Common myeloid progenitor, CD34-positive (primary cell): ENCODE data around the gene DDX41.
"Not testable (repeated sequence)": the region's sequence is repeated elsewhere in the genome, so short reads cannot be mapped to it uniquely, and the experiment has no call there.

ENCODE experiments used
- CTCF ChIA-PET: fragments of 350-600 bp; sonication (Branson Sonifier 250); formaldehyde crosslinking; loops from one replicate; lab custom pipeline; 2021; ENCODE audit warnings: antibody characterized with exemption; lab: Charles Lee
- POLR2A ChIA-PET: fragments of 350-600 bp; sonication (Branson Sonifier 250); formaldehyde crosslinking; loops from one replicate; lab custom pipeline; 2021; ENCODE audit warnings: antibody characterized with exemption; lab: Charles Lee
- DNase-seq, 3 donors: peaks; one replicate each; pipeline versions ENCODE4 v3.0.0 to v3.0.0-alpha.2; 2013
- H3K27ac ChIP-seq, 2 experiments: 1 replicate in 1 of 2; 2 replicates in 1 of 2; pipeline ENCODE4 v1.7.0; 2013; ENCODE audit warnings: inconsistent platforms in 2 of 2, low read length in 2 of 2, mild to moderate bottlenecking in 2 of 2, low read depth in 1 of 2, moderate library complexity in 1 of 2; ENCODE audit not compliant: severe bottlenecking in 2 of 2, insufficient read depth in 1 of 2, poor library complexity in 1 of 2
- H3K27me3 ChIP-seq, 5 experiments: replicated peaks in 2 of 5; 1 replicate in 3 of 5; 2 replicates in 2 of 5; pipeline versions ENCODE4 v1.6.1 to v1.7.0; 2013; ENCODE audit warnings: low read length in 4 of 5, mild to moderate bottlenecking in 2 of 5, moderate library complexity in 2 of 5, inconsistent platforms in 1 of 5; ENCODE audit not compliant: insufficient read depth in 5 of 5, control insufficient read depth in 4 of 5
- H3K36me3 ChIP-seq, 4 experiments: 1 replicate in 2 of 4; 2 replicates in 2 of 4; pipeline versions ENCODE4 v1.6.1 to v1.7.0; 2013; ENCODE audit warnings: low read length in 3 of 4, control low read depth in 1 of 4, mild to moderate bottlenecking in 1 of 4; ENCODE audit not compliant: control insufficient read depth in 4 of 4, insufficient read depth in 4 of 4
- H3K4me1 ChIP-seq, 4 experiments: 1 replicate in 3 of 4; 2 replicates in 1 of 4; pipeline versions ENCODE4 v1.6.1 to v1.7.1; 2013; ENCODE audit warnings: low read length in 3 of 4, mild to moderate bottlenecking in 3 of 4, control low read depth in 1 of 4, inconsistent platforms in 1 of 4, moderate library complexity in 1 of 4; ENCODE audit not compliant: control insufficient read depth in 4 of 4, insufficient read depth in 4 of 4; ENCODE audit errors: control extremely low read depth in 1 of 4
- H3K4me3 ChIP-seq, 7 experiments: 1 replicate in 4 of 7; 2 replicates in 3 of 7; pipeline versions ENCODE4 v1.5.1 to v1.7.0; 2013; ENCODE audit warnings: mild to moderate bottlenecking in 7 of 7, low read length in 6 of 7, moderate library complexity in 6 of 7, inconsistent platforms in 2 of 7, low read depth in 2 of 7, control low read depth in 1 of 7; ENCODE audit not compliant: insufficient read depth in 4 of 7, control insufficient read depth in 1 of 7; ENCODE audit errors: extremely low read depth in 1 of 7
- H3K9me3 ChIP-seq, 5 experiments: 1 replicate in 4 of 5; 2 replicates in 1 of 5; pipeline versions ENCODE4 v1.6.1 to v1.7.1; 2013; ENCODE audit warnings: low read length in 4 of 5, mild to moderate bottlenecking in 2 of 5, inconsistent platforms in 1 of 5, low read depth in 1 of 5, moderate library complexity in 1 of 5; ENCODE audit not compliant: control insufficient read depth in 4 of 5, insufficient read depth in 2 of 5; ENCODE audit errors: control extremely low read depth in 1 of 5
- WGBS: methylation state at CpG from one replicate; pipeline ENCODE4 v1.1.5; 2013; ENCODE audit not compliant: insufficient coverage; 5-methylcytosine and 5-hydroxymethylcytosine counted together

DDX41 gene

GRCh38 chr5:177538876-177539275 is 22.1 kb upstream of the DDX41 start:
- H3K27ac ChIP-seq = no peak overlapping the region
- no peak for DNase-seq
- no peaks in the 10 kb centered on the region for H3K4me1 ChIP-seq
- CTCF ChIA-PET = interaction anchor here (1.2 kb wide), 1 partner anchor 15 kb away, joined by 3 read pairs; no protein-coding TSS in a partner anchor
- WGBS = 95% methylated on average over 7 of the region's 10 CpGs
- H3K27me3 ChIP-seq = no peaks in the 10 kb centered on the region
- H3K36me3 ChIP-seq = peaks cover 11 to 55% (median 38%) of the 10 kb centered on the region in 4 experiments
- POLR2A ChIA-PET = no interaction called here
- no peak overlapping the region for H3K4me3 ChIP-seq
- H3K9me3 ChIP-seq = no peaks in the 10 kb centered on the region

GRCh38 chr5:177537389-177538361 is 20.9 kb upstream of the DDX41 start:
- Histone ChIP-seq H3K9me3 (no peaks in the 10 kb centered on the region), H3K27ac (no peak overlapping the region), H3K27me3 (no peaks in the 10 kb centered on the region), H3K4me3 (no peak overlapping the region), H3K36me3 (peaks cover 16 to 63% (median 43%) of the 10 kb centered on the region in 4 experiments), H3K4me1 (no peaks in the 10 kb centered on the region)
- no peak for DNase-seq
- ChIA-PET POLR2A (no interaction called here), CTCF (interaction anchor here (0.9 to 1.5 kb wide), 3 partner anchors 13 to 19 kb away, joined by 3 to 4 read pairs (median 3); no protein-coding TSS in a partner anchor)
- 89% methylated on average over 12 of the region's 15 CpGs for WGBS

GRCh38 chr5:177536386-177536785 is 19.6 kb upstream of the DDX41 start:
- CTCF ChIA-PET = interaction anchor here (1.5 to 3.9 kb wide), 2 partner anchors 8 to 11 kb away, joined by 4 to 16 read pairs; no protein-coding TSS in a partner anchor
- H3K27me3 ChIP-seq = no peaks in the 10 kb centered on the region
- no peak for DNase-seq
- no peak overlapping the region for H3K27ac ChIP-seq
- no peaks in the 10 kb centered on the region for H3K9me3 ChIP-seq
- H3K36me3 ChIP-seq = peaks cover 14 to 70% (median 47%) of the 10 kb centered on the region in 4 experiments
- H3K4me1 ChIP-seq = no peaks in the 10 kb centered on the region
- 97% methylated on average over 10 of the region's 10 CpGs for WGBS
- POLR2A ChIA-PET = no interaction called here
- H3K4me3 ChIP-seq = no peak overlapping the region

- CTCF ChIA-PET = interaction anchor here (1.2 to 3.9 kb wide), 2 partner anchors 10 to 14 kb away, joined by 3 to 16 read pairs; no protein-coding TSS in a partner anchor
- 98% methylated on average over 5 of the region's 7 CpGs for WGBS
- Histone ChIP-seq H3K4me3 (no peak overlapping the region), H3K27ac (no peak overlapping the region), H3K36me3 (peaks cover 22 to 82% (median 52%) of the 10 kb centered on the region in 4 experiments), H3K4me1 (no peaks in the 10 kb centered on the region), H3K27me3 (no peaks in the 10 kb centered on the region), H3K9me3 (no peaks in the 10 kb centered on the region)
- POLR2A ChIA-PET = interaction anchor here (0.6 kb wide), 1 partner anchor 13 kb away, joined by 3 read pairs; no protein-coding TSS in a partner anchor
- no peak for DNase-seq
Measured at GRCh38 chr5:177535125-177535524, 18.4 kb upstream of the DDX41 start.

GRCh38 chr5:177534433-177534832 is 17.7 kb upstream of the DDX41 start:
- H3K9me3 ChIP-seq, POLR2A ChIA-PET, DNase-seq, H3K4me1 ChIP-seq, H3K27me3 ChIP-seq, H3K4me3 ChIP-seq, H3K27ac ChIP-seq: not testable (repeated sequence)
- CTCF ChIA-PET = interaction anchor here (1.2 to 3.9 kb wide), 2 partner anchors 10 to 14 kb away, joined by 3 to 16 read pairs; no protein-coding TSS in a partner anchor
- H3K36me3 ChIP-seq = peaks cover 27 to 89% (median 55%) of the 10 kb centered on the region in 4 experiments
- WGBS = 96% methylated on average over 4 of the region's 7 CpGs

GRCh38 chr5:177531209-177531940 is 14.6 kb upstream of the DDX41 start:
- Histone ChIP-seq H3K27me3 (no peaks in the 10 kb centered on the region), H3K9me3 (no peaks in the 10 kb centered on the region), H3K4me1 (no peaks in the 10 kb centered on the region), H3K27ac (no peak overlapping the region), H3K36me3 (peaks cover 27 to 92% (median 61%) of the 10 kb centered on the region in 4 experiments), H3K4me3 (no peak overlapping the region)
- 98% methylated on average over 12 of the region's 27 CpGs for WGBS
- CTCF ChIA-PET = no interaction called here
- no peak for DNase-seq
- POLR2A ChIA-PET = no interaction called here
